GM12874 (cell line): ENCODE measurements around the gene ARHGAP44.

Experiments used
- CTCF ChIP-seq: IDR thresholded peaks from 2 replicates; pipeline ENCODE4 v1.5.1; 2011; ENCODE audit warnings: low read depth, mild to moderate bottlenecking, control low read depth, low read length, moderate library complexity; ENCODE audit not compliant: insufficient read depth

ARHGAP44 gene

GRCh38 chr17:13003454-13003851 lies 214.2 kb downstream of the ARHGAP44 start:
- 0 out of 2 replicates have a peak, but pooled peaks have one; percentile 0 for TF ChIP-seq CTCF

GRCh38 chr17:13003927-13004326 lies 214.6 kb downstream of the ARHGAP44 start:
- no peak for TF ChIP-seq CTCF

GRCh38 chr17:13004336-13004735 lies 215.0 kb downstream of the ARHGAP44 start:
- TF ChIP-seq CTCF: no peak

GRCh38 chr17:13005530-13005929 lies 216.2 kb downstream of the ARHGAP44 start:
- TF ChIP-seq CTCF: no peak

- no peak for TF ChIP-seq CTCF
Observed at GRCh38 chr17:13008461-13008860, 219.2 kb downstream of the ARHGAP44 start.

GRCh38 chr17:13010959-13011358 lies 221.7 kb downstream of the ARHGAP44 start:
- no peak for TF ChIP-seq CTCF

- TF ChIP-seq CTCF: no peak
Observed at GRCh38 chr17:13014801-13015200, 225.5 kb downstream of the ARHGAP44 start.

GRCh38 chr17:13016881-13017654 lies 227.8 kb downstream of the ARHGAP44 start:
- TF ChIP-seq CTCF: no peak
